Astrocyte of the spinal cord (primary cell): ENCODE results near the gene INHA.

ENCODE experiments used
- DNase-seq: peaks from one replicate; pipeline ENCODE4 v3.0.0; 2011; ENCODE audit warnings: low read depth, low spot score
- H3K4me3 ChIP-seq: 2 replicates; pipeline ENCODE4 v1.5.1; 2011; ENCODE audit warnings: low read depth, mild to moderate bottlenecking, low read length, moderate library complexity
- in situ Hi-C: cut with HindIII; loops from 2 replicates; pipeline ENCODE4 v1.10.0; 2017; ENCODE audit warnings: low sequenced_read_pairs
- TF ChIP-seq, protein P1 (sequence below): IDR thresholded peaks from 2 replicates; pipeline ENCODE4 v1.5.1; 2012; ENCODE audit warnings: low read depth, mild to moderate bottlenecking, low read length, inconsistent platforms

The INHA gene

DNA sequence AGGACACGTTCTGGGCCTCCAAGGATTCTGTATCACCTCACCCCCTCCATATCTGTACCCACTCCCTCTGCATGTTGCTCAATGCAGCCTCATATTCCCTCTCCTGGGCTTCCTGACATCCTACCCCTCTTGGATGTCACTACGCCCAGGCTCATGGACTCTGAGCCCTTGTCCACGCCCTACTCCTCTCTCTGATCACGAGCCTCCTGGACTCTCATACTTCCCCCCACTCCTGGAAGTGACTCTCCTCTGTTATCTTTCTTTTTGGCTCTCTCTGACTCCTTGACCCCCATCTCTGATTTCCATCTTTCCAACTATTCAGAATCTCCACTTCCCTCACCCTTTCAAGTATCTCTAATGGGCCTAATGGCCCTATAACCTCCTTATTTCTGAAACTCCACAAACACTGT lies 26.2 kb upstream of the INHA start:
- TF ChIP-seq, protein P1, sequence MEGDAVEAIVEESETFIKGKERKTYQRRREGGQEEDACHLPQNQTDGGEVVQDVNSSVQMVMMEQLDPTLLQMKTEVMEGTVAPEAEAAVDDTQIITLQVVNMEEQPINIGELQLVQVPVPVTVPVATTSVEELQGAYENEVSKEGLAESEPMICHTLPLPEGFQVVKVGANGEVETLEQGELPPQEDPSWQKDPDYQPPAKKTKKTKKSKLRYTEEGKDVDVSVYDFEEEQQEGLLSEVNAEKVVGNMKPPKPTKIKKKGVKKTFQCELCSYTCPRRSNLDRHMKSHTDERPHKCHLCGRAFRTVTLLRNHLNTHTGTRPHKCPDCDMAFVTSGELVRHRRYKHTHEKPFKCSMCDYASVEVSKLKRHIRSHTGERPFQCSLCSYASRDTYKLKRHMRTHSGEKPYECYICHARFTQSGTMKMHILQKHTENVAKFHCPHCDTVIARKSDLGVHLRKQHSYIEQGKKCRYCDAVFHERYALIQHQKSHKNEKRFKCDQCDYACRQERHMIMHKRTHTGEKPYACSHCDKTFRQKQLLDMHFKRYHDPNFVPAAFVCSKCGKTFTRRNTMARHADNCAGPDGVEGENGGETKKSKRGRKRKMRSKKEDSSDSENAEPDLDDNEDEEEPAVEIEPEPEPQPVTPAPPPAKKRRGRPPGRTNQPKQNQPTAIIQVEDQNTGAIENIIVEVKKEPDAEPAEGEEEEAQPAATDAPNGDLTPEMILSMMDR = no peak
- no peak for DNase-seq
- no peak overlapping the region for H3K4me3 ChIP-seq
- in situ Hi-C loops = no loop called here

DNA sequence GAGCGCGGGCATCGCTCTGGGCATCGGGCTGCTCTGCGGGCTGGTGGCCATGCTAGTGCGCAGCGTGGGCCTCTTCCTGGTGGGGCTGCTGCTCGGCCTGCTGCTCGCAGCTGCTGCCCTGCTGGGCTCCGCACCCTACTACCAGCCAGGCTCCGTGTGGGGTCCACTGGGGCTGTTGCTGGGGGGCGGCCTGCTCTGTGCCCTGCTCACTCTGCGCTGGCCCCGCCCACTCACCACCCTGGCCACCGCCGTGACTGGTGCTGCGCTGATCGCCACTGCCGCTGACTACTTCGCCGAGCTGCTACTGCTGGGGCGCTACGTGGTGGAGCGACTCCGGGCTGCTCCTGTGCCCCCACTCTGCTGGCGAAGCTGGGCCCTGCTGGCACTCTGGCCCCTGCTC lies 24.5 kb upstream of the INHA start:
- in situ Hi-C loops = no loop called here
- no peak overlapping the region for H3K4me3 ChIP-seq
- TF ChIP-seq, protein P1 = no peak
- DNase-seq = no peak

DNA sequence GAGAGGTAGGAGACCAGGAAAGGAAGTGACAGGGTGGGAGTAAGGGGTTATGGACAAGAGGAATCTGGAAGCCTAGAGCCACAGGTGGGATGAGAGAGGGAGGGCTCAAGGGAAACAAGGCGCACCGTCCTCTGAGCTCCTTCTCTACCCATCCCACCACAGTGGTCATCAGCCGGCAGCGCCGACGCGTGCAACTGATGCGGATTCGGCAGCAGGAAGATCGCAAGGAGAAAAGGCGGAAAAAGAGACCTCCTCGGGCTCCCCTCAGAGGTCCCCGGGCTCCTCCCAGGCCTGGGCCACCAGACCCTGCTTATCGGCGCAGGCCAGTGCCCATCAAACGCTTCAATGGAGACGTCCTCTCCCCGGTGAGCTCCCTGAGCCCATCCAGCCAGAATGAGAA lies 23.1 kb upstream of the INHA start:
- in situ Hi-C loops = no loop called here
- no peak for DNase-seq
- TF ChIP-seq, protein P1 = no peak
- no peak overlapping the region for H3K4me3 ChIP-seq

DNA sequence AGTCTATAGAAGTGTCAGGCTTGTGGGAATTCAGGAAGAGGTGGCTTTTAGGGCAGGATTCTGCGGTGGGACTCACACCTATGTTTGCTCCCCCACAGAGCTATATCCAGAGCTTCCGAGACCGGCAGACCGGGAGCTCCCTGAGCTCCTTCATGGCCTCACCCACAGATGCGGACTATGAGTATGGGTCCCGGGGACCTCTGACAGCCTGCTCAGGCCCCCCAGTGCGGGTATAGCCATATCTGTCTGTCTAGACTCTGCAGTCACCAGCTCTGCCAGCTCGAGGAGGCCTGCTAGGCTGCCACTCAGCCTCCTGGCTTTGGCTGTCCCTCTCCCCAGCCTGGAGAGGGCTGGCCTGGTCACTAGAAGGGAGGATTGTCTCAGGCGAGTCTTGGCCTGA lies 22.5 kb upstream of the INHA start:
- no peak for DNase-seq
- H3K4me3 ChIP-seq = no peak overlapping the region
- TF ChIP-seq, protein P1 = no peak
- in situ Hi-C loops = no loop called here

DNA sequence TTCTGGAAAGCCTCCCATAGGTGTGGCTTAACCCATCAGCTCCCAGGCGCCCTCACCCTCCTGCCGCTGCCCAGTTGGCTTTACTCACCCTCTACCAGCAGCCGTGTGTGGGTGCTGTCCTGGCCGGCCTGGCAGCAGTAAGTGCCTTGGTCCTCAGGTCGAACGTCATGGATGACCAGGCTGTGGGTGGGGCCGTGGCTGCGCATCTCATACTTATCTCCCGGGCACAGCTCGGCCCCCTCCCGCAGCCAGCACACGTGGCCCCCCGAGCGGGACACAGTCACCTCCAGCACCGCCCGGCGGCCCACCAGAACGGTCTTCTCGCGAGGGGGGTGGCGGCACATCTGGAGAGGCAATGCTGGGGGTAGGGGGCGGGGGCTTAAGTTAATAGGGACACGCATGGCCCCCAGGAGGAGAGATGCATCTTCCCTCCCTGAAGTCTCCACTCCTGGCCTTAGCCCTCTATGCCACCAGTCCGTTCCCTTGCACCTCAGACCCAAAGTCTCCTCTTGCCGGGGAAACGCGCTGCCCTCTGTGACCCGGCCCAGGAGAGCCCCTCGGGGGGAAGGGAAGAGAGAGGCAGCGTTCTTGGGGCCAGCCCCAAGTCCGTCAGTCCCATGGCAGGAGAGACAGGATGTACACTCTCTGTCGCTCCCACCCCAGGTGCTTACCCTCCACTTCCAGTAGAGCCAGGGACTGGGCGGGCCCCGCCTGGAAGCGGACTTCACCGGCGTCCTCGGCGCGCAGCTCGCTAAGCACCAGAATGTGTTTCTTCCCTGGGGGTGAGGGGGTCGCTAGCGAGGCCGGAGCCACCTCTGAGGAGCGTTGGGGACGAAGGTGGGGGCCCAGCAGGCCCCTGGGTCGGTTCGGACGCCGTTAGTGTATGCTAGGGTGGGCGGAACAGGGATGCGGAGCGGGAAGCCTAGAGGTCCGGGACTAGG lies 20.4 kb upstream of the INHA start:
- TF ChIP-seq, protein P1 = peak; percentile 12
- H3K4me3 ChIP-seq = peak overlapping the region; percentile 44
- peak; percentile 23 for DNase-seq
- in situ Hi-C loops = no loop called here

DNA sequence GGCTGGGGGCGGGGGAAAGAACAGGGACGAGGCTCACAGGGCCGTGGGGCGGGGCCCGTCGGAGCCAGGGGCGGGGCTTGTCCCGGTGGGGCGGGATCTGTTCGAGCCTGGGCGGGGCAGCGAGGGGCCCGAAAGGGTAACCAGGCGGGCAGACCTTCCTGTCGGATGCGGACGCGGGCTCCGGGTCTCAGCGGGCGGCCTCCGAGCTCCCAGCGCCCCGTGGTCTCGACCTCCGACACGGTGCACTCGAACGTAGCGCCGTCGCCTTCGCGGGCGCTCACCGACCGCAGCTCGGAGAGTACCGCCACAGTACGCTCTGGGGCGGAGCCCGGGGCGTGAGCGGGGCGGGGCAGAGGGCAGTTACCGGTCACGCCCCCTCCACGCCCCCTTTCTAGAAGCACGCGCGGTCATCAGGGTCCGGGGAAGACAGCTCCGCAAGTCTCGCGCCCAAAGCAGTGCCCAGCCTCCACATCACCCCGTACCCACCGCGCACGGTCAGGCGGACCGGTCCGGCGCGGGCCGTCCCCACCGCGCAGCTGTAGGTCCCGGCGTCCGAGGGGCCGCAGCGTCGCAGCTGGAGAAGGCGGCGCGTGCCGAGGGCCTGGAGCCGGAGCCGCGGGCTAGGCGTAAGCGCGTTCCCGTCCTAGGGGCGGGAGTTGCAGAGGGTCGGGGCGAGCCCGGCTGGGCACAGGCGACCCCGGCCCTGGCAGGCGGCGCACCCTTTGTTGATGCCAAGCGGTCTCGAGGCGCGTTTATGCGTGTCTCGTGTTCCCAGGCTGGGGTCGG lies 19.5 kb upstream of the INHA start:
- H3K4me3 ChIP-seq = peak overlapping the region; percentile 44
- DNase-seq = peak; percentile 78
- TF ChIP-seq, protein P1 = no peak
- in situ Hi-C loops = no loop called here
